GM21515 (cell line): ENCODE measurements around the gene PDE1A.
"Not testable (repeated sequence)": the region's sequence is repeated elsewhere in the genome, so short reads cannot be mapped to it uniquely, and the experiment has no call there.

Experiments
- ATAC-seq: cut with Tn5 transposase; IDR thresholded peaks from one replicate; pipeline ENCODE4 v1.9.1; 2021; ENCODE audit not compliant: unreplicated experiment

Gene PDE1A

DNA sequence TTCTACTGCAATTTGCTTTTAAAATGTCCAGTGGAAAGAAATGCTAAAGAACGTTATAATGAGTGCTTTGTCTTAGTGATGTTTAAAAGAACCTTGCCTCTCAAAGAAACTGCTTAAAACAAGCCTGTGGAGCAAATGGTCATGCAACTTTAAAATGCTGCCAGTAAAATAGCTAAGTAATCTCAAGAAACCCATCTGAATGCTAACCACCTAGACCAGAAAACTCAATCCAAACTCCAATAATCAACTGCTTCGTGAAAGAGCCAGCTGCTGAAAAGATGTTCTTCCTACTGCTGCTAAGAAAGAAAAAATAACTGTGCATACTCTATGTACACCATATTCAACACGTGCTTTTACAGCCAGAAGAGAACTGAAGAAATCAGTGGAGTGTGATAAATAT is 145.6 kb downstream of the PDE1A start:
- ATAC-seq = no peak

DNA sequence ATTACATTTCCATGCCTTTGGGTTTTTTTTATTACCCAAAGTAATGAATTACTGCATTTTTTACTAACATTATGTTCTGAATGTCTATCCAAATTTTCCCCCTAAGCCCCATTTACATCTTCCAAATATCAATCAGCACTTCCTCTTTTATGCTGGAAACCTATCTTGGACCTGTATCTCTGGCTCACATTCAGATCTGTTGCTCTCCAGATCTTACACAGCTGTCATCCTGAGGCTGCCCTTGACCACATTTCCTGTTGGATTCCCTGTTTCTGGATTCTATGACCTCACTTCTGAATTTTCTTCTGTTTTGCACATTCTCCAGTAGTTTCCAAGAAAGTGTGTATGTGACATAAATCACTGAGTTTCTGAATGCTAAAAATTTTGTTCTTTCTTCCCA is 146.7 kb downstream of the PDE1A start:
- ATAC-seq = no peak

DNA sequence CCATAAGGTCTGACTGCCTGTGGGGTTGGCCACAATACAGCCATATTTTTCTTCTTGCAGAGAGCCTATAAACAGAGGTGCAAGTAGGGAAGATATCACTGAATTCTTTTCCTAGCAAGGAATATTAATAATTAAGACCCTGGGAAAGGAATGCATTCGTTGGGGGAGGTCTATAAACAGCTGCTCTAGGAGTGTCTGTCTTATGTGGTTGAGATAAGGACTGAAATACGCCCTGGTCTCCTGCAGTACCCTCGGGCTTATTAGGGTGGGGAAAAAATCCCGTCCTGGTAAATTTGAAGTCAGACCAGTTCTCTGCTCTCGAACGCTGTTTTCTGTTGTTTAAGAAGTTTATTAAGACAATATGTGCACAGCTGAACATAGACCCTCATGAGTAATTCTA is 150.2 kb downstream of the PDE1A start:
- ATAC-seq = not testable (repeated sequence)

- no peak for ATAC-seq
Observed at GRCh38 chr2:182267971-182268370, 158.9 kb downstream of the PDE1A start.

- no peak for ATAC-seq
Observed at GRCh38 chr2:182266909-182267308, 159.9 kb downstream of the PDE1A start.

DNA sequence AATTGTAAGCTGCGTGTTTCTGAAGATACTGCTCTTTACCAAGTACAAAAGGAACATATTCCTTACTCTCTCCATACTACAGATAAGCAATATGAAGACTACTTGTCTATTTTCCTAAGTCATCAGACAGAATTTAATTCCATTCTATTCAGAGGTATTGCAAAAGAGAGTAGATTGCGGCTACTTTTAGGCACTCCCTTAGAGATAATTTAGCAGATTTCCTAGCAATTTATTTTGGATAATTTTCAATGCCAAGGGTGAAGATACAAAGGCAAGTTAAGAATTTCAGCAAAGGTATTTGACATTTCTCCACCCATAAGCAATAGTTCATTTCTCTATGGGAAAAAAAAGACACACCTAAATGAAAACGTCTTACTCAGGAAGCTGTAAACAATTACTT is 161.1 kb downstream of the PDE1A start:
- ATAC-seq = no peak

- no peak for ATAC-seq
Observed at GRCh38 chr2:182261860-182262387, 164.9 kb downstream of the PDE1A start.

DNA sequence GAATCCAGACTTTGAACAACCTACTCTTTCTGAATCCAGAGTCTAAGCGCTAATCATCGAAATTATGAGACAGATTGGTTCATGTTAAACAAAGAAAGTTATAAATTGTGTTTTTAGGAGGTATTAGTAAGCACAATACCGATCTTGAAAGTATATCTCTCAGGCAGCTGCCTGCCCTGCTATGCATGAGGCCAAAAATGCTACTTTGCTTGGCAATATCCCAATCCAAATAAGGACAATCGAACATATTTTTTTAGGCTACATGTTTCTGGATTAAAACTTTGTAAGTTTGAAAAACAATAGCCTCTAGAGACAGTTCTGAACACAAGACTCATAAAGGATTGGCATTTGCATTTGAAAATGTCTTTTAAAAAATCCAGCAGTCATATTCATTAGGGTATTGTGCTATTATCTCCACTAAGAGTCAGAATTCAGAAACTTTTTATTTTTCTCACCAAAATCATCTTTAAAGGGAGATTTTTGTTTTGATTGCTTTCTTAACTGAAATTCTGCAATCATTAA is 167.1 kb downstream of the PDE1A start:
- no peak for ATAC-seq

GRCh38 chr2:182252534-182252933 is 174.3 kb downstream of the PDE1A start:
- ATAC-seq = no peak

DNA sequence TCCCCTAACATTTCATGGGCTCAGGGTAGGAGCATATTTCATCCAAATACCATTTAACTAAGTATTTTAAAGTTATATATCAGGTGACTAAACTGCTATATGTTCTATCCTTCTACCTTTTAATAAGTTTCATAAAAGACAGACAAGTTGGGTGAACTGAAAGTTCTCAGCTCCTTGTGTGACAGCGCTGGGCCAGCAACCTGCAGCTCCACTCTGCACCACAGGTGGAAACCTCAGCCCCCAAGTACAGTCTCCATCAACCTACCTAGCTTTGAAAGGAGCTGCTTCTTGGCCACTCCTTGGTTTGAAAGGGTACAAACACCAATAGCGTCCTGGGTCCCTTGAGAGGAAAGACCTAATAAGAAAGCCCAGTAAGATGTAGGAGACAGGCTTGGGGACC is 177.9 kb downstream of the PDE1A start:
- no peak for ATAC-seq

GRCh38 chr2:182248362-182248761 is 178.5 kb downstream of the PDE1A start:
- no peak for ATAC-seq

DNA sequence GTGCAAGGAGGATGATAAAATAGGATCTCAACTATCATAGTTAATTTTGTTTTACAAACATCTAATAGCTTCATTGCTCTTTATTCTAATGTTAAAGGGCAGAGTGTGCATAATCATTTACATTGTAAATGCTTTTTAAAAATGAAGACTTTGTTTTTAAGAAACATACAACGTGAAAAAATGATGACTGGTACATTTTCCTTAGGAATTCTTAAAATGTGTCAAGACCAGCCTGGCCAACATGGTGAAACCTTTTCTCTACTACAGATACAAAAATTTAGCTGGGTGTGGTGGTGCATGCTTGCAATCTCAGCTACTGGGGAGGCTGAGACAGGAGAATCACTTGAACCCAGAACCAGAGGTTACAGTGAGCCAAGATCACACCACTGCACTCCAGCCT is 179.0 kb downstream of the PDE1A start:
- no peak for ATAC-seq

DNA sequence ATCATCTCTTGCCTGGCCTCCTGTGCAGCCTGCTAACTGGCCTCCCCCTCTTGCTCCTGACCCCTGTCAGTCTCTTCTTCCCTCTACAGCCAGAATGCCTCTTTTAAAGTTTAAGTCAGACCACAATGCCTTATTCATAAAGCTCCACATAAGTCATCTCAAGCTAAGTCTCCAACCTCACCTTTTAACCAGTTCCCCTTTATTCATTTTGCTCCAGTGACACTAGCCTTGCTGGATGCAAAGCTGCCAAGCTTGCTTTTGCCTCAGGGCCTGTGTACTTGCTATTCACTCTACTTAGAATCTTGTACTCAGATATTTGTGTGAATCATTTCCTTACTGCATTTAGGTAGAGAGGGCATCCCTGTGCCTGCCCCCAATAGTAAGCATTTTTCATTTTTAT is 180.9 kb downstream of the PDE1A start:
- peak; percentile 59 for ATAC-seq

DNA sequence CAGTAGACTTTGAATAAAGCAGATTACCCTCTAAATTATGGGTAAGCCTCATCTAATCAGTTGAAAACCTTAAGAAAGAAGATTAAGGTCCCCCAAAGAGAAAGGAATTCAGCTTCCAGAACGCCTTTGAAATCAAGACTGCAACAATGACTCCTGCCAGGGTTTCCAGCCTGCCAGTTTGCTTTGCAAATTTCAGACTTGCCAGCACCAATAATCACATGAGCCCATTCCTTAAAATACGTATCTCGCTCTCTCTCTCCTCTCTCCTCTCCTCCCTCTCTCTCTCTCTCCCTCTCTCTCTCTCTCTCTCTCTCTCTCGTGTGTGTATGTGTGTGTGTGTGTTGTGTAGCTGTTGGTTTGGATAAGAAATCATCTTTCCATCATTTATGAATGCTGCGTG is 184.2 kb downstream of the PDE1A start:
- ATAC-seq = no peak

DNA sequence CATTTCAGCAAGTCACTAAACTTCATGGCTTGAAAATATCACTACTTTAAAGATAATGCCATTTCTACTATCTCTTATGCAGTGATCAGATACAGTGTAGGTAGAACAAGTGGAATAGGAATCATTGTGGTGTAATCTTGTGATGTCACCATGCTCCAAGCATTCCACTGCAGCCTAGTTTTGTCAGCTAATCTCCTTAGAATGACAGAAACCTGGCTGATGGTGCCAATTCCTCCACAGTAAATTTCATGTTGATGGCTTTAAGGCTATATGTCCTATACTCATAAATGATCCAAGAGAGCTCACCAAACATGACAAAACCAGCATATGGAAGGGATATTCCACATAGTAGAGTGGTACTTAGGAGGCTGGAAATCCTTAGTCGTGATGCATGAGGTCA is 184.9 kb downstream of the PDE1A start:
- ATAC-seq = no peak

DNA sequence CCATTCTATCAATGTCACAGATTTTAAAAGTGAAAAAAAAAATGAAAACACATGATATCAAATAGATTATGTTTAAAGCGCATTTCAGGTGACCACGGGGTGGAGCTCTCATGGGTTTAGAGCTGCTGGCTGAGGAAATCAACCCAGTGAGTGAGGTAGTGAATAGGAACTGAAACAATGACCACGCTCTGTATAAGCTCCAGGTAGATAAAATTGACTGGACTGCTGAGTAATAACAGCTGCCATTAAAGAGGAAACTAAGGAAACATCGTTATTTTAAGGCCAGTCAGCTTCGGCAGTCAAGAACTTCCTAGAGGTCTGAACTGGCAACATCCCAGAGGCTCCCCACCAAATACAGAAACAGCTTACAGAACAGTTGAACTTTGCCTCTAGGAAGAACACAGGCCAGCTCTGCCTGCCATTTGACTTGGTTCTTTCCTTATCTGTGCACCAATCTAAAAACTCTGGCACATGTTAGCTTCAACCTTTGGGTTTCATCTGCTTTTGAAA is 185.9 kb downstream of the PDE1A start:
- ATAC-seq = peak; percentile 100

DNA sequence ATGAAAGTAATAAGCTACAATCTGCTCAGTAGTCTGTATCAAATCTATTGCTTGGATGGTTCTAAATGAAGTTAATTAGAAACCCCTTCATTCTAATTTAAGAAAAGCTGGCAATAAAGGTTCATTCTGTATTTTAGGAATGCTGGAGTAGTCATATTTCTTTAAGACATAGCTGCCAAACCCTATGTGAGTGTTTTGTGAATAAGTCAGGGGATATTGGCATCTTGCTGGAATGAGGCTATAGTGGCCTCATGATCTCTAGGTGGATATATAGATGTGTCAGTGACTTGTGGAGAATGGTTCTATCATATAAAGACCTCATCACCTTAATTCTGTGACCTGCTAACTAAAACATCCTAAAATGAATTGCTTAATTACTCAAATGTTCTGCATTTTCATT is 196.3 kb downstream of the PDE1A start:
- no peak for ATAC-seq

GRCh38 chr2:182229297-182229696 is 197.5 kb downstream of the PDE1A start:
- no peak for ATAC-seq

DNA sequence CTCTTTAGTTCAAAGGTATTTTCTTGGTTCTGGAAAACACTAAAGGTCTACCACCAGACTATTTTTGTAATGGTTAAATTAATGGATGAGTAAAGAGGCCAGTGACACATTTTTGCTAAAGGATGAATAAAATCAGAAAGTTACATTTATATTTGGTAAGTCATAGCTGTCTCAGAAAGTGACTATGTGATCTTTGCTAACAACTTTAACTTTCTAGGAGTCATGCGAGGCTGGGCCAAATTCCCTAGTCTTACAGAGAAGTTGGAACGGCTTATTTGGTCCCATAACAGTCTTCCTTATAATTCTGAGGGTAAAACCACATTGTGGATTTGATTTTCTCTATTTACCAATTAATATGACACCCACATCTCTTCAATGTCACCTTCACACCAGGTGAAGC is 198.1 kb downstream of the PDE1A start:
- ATAC-seq = no peak

DNA sequence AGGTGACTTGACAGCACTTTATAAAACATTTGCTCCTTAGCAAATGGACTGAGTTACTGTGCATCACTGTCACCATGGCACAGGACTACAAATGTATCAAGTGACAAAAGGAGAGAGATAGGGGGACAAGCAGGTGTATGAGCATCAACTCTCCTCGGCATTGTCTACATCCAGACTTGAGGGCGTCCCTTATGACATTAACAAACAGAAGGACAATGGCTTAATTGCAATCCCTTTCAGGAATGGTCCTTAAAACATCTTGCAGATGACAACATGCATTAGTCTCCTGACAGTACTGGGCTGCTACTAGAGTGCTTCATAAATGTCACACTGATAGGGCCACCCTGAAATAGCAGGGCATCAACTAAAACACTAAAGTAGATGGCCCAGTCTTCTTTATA is 198.8 kb downstream of the PDE1A start:
- ATAC-seq = no peak

DNA sequence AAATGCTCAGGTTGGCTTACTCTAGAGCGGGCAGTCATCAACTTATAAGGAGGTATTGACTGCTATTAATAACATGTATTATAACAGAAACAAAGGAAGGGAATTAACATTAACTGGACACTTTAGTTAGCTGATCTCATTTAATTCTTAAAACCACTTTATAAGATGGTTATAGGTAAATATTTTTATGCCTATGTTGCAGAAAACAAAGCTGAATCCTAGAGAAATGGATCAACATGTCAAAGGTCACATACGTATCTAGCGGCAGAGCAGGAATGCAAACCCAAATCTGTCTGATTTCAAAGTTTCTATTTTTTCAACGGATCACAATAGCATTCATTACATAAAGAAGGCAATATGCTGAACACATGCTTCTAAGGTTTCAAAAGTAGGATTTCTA is 200.0 kb downstream of the PDE1A start:
- ATAC-seq = no peak

DNA sequence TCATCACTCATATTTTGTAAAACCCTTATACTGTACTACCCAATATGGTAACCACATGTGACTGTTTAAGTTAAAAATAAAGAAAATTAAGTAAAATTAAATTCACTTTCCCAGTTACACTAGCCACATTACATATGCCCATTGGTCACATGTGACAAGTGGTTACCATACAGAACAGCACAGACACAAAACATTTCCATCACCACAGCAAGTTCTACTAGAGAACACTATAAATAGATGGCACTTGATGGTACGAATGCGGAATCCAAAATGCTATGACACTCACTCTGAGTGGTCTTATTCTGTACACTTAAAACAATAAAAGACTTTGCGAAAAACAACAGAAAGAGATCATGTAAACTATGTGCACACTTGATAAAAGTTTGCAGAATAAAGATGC is 202.2 kb downstream of the PDE1A start:
- no peak for ATAC-seq

- ATAC-seq = no peak
Observed at GRCh38 chr2:182220998-182221397, 205.8 kb downstream of the PDE1A start.
